Measurements from ENCODE around the gene VPS26C.
"Not testable (repeated sequence)": the region's sequence is repeated elsewhere in the genome, so short reads cannot be mapped to it uniquely, and the experiment has no call there.

VPS26C gene

DNA sequence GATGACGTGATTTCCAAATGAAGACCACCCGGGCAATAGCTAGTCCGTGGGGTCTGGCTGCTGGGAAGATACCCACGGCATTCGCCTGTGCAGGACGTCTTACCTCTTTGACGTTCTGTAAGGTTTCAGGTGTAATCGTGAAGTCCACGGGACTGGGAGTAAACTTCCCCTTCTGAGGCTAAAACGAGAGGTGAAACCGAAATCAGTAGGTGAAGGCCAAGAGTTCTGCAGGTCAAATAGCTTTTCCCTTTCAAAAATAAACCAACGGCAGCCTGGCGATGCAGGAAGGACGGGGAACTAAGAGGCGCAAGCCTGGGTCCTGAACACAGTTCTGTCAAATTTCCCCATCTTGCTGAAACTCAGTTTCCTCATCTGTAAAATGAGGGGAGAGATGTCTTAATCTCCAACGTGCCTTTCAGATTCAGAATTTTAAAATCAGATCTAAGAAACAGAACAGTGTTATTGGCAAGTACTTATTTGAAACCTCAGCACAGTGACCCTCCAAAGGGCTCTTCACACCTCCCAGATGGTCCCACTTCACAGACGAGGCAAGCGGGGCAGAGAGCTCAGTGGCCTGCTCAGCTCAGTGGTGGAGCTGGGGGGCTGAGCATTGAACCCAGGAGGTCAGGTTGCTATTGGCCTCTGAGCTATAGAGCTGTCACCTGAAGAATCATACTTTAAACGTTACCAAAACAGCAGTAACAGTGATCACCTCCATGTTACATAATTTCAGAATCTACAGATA is 34.7 kb downstream of the VPS26C start:
- intact Hi-C loops (cut with DNase I) = no loop called here
- DNase-seq = peak in 1 of 10 donors; percentile 57

DNA sequence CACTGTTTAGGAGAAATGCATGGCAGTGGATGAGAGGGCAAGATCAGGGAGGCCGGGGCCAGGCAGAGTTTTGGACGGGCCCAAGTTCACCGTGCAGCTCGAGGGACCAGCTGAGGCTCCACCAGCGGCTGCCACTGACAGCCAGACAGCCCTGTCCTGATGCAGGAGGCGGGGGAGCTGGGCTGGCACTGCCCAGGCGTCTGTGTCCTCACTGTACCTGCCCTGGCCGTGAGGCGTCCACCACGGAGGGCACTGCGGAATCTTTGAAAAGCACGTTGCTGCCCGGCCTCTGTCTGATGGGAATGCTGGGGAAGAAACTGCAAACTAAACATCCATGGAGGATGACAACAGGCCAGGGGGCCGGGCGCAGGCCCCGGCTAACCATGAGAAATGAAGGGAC is 35.5 kb downstream of the VPS26C start:
- DNase-seq = peak in 1 of 10 donors; percentile 82
- intact Hi-C loops (cut with DNase I) = no loop called here

DNA sequence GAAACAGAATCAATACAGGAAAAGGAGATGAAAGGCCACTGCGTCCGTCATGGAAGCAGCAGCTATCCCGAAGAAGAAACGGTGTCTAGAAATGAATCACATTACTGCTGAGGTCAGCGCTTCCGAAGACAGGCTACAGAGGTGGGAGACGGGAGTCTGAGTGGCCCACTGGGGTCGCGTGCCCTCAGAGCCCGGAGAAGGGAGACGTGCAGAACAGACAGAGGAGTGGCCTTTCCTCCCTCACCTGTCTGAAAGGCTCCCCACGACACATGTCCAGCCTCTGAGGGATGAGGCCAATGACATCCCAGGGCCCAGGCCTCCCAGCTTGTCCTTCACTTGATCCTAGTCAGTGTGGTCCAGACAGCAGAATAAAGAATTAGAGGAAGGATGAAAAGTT is 35.9 kb downstream of the VPS26C start:
- intact Hi-C loops (cut with DNase I) = no loop called here
- peak in 1 of 10 donors; percentile 13 for DNase-seq

DNA sequence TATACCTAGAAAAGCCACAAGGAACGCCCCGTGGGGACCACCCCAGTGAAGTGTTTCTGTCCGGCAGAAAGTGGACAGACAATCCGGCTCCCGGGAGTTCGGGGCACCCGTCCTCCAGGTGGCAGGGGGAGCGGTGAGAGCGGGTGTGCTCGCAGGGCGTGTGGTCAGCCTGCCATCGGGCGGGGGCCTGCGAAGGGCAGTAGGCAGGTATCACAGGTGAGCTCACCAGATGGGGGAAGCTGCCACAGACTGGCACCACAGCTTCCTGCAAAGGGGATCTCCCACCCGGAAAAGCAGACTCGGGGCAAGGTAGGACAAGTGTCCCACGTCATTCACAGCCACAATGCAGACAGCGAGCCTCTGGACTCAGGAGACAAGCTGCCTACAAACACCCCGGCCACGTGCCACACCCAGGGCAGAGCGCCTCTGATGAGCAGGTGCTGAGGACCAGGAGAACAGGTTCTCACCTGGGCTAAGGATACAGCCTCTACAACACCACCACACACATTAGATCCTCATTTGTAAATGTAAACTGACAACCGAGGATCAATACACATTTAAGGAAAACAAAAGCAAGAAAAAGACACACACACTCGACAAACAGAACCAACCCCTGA is 36.4 kb downstream of the VPS26C start:
- intact Hi-C loops (cut with DNase I) = no loop called here
- peak in 1 of 10 donors; percentile 71 for DNase-seq

DNA sequence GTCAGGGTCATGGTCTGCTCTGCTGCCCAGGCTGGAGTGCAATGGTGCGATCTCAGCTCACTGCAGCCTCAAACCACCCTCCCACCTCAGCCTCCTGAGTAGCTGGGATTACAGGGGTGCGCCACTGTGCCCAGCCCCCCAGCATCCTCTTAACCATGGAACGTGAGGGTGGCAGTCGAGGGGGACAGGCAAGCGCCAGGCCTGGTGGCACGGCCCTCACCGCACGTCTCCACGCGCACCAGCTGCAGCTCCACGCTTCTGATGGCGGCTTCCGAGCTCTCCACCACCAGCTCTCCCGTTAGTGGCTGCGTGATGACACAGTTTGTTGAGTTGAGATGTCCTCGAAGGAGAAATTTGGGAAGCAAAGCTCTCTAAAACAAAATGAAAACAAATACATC is 39.1 kb downstream of the VPS26C start:
- DNase-seq = no peak
- intact Hi-C loops (cut with DNase I) = no loop called here

DNA sequence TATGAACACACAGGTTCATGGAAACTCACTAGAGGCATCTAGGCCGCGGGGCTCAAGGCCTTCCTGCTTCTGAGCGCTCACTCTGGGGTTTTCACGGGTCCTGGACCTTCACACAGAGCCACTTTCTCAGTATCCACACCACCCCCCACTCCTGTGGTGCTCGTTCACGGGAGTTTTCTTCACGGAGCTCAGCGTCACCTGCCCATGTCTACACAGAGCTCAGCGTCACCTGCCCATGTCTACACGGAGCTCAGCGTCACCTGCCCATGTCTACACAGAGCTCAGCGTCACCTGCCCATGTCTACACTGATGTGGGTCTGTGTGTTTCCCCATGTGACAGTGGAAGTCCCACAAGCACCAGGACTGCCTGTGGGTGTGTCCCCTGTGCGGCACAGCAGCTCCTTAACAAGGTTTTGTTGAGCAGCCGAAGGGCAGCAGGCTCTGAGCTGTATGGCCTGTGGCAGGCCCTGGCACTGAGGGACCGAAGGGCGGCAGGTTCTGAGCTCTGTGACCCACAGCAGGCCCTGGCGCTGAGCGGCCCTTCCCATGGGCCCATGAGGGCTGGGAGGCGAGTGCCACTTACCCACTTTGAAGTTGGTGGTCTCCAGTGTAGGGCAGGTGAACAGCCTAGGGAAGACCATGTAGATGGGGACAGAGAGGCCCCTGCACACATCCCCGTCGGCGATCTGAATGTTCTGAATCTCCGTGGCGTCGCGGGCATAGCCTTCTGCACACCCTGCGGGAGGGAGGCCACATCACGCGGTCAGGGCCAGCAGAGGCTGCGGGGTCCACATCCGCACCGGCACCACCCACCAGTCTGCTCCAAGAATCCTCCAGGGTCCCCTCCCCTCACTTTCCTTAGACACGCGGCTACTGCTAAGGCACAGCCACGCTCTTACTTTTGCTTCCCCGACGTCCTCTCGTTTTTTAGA is 39.8 kb downstream of the VPS26C start:
- intact Hi-C loops (cut with DNase I) = no loop called here
- no peak for DNase-seq

DNA sequence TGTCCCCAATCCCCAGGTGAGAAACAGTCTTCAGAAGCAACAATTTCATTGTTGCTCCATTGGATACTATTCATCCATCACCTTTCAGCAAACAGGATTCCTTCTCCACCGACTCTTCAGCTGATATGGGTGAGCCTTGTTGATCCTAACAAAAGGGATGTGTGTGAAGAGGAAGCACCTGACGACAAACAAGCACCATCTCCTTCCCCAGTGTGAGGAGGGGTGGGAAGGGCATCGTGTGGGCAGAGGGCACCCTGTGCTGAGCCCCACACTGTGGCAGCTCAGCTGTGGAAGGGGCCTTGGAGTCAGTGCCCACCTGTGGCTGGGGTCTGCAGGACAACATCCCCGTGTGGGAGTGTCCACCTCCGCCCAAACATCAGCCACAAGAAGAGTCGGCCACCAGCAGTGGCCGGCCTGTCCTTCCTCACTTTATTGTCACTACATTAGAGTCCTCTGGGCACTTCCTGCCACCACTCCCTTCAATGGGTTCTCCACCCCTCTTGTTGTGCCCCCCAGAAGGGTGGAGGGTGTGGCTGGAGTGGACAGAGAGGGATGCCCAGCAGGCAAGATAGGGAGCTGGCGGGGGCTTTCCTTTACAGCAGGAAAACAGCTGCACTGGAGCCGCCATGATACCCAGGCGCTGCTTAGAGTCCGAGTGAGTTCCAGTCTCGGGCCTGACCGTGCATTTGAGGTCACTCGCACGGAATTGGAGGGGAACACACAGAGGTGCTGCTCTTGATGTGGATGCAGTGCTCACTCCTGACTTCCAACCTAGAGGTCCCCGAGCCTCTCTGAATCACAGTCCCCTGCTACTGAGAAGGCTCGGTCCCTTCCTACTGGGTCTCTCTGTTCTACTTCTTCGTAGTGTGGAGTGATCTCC is 40.9 kb downstream of the VPS26C start:
- DNase-seq = no peak
- intact Hi-C loops (cut with DNase I) = no loop called here

DNA sequence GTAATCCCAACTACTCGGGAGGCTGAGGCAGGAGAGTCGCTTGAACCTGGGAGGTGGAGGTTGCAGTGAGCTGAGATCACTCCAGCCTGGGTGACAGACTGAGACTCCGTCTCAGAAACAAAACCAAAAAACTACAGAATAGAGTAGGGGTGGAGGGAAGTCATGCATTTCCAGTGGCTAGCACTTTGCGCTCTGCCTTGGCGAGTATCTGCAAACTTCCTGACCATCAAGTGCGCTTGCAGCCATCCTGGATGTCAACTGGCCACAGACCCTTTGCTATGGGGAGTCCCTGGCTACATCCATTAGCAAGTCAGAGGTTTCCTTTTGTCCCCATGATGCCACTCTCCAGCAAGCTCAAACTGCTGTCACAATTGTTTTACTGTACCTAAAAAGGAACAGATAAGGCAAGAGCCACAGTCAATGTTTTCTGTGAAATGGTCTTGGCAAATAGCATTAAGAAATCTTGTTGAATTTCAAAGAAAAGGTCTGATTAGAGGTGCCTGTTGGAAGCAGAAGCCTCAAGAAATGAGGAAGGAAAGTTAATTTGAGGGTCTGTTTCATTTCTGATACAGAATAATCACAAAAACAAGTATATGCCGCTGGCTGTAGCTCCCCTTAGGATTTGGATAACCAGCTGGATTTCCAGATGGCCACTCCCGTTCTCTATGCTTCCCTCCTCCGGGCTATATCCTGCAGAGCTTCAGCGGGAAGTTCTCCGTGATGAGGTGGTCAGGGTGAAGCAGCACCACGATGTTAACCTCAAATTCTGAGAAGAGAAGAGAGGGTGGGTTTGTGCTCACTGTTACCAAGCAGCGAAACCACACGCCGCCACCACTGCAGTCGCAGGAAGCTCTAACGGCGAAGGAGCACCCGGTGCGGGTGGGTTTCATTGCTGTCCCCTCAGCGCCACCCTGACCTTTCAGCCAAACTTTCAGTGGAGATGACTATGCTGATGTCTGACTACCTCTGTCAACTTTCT is 42.0 kb downstream of the VPS26C start:
- no peak for DNase-seq
- intact Hi-C loops (cut with DNase I) = loop anchor here (5.0 kb wide), 2 partner anchors 42 to 337 kb away; partner anchors contain the start of gene VPS26C

DNA sequence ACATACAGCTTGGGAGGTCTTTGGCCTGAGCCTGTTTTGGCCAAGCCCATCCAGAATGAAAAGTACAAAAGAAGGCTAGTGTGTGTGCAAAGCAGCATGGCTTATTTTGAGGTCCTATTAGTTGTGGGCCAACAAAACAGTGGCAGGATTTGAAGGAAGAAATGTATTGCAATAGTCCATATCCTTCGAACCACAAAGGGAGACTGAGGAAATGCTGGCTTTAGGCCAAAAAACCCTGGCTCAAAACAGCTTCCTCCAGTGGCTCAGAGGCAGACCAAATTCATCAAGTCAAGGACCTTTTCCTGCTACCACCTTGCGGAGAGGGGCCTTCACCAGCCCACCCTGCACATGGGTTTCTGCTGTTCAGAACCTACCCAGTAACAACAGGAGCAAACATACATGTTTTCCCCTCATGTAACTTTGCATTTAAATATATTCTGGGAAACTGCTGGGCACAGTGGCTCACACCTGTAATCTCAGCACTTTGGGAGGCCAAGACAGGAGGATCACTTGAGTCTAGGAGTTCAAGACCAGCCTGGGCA is 43.3 kb downstream of the VPS26C start:
- no peak for DNase-seq
- intact Hi-C loops (cut with DNase I) = loop anchor here (5.0 kb wide), 2 partner anchors 43 to 338 kb away; partner anchors contain the start of gene VPS26C

DNA sequence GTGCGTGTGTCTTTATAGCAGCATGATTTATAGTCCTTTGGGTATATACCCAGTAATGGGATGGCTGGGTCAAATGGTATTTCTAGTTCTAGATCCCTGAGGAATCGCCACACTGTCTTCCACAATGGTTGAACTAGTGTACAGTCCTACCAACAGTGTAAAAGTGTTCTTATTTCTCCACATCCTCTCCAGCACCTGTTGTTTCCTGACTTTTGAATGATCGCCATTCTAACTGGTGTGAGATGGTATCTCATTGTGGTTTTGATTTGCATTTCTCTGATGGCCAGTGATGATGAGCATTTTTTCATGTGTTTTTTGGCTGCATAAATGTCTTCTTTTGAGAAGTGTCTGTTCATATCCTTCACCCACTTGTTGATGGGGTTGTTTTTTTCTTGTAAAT is 44.9 kb downstream of the VPS26C start:
- DNase-seq = not testable (repeated sequence)
- intact Hi-C loops (cut with DNase I) = loop anchor here (5.0 kb wide), 2 partner anchors 45 to 340 kb away; partner anchors contain the start of gene VPS26C

DNA sequence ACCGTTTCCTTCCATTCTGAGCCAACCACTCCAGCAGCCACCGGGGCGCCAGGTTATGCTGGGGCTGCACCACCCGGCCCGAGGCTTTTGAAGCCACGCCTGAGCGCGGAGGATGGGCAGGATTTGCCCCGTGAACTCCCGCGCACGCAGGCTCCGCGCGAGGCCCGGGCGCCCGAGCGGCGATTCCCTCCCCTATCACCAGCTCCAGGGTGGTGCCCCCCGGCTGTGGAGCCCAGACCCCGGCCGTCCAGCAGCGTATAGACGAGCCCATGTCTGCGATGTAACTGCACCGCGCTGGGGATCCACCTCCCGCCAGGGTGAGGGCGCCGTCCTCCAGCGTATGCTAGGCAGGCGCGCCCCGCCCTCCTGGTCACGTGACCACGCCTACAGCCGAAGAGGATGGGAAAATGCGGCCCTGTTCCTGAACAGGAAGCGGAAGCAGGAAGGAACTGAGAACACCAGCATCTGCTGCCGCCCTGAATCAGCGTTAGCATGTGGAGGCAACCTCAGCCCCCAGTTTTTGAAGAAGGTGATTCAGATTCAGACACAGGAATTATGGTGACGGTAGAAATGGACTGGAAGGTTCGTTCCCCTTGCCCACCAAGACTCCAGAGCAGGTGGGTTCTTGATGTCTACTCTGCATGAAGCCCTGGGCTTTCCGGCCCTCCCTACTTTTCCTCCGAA is 46.0 kb downstream of the VPS26C start:
- intact Hi-C loops (cut with DNase I) = loop anchor here (2.0 to 5.0 kb wide), 3 partner anchors 46 to 341 kb away; partner anchors contain the start of genes DYRK1A and VPS26C
- DNase-seq = peak; percentile 83 to 99 (median 95)

DNA sequence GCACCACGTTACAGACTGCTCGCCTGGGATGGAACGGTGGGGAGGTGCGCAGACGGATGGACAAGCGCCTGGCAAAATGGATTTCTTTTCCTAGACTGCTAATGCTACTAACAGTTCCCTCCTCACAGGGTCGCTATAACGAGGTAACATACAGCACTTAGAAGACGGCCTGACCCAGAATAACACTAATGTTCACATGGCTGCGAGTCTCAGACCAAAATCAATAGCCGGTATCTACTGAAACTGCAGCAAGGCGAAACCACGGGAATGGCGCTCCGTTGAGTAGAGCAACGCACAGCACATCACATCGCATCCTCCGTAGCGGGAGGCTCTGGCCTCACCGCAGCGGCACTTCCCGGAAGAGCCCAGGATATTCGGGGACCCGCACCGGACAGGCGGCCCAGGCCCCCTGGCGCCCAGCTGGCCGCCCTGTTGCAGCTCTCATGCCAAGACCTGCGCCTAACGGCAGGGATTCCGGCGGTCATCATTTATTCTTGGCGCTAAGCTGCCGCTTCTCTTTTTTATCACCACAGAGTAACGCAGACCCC is 46.6 kb downstream of the VPS26C start:
- intact Hi-C loops (cut with DNase I) = loop anchor here (2.0 to 5.0 kb wide), 3 partner anchors 47 to 342 kb away; partner anchors contain the start of genes DYRK1A and VPS26C
- DNase-seq = peak in 4 of 10 donors; percentile 28 to 90 (median 58)

DNA sequence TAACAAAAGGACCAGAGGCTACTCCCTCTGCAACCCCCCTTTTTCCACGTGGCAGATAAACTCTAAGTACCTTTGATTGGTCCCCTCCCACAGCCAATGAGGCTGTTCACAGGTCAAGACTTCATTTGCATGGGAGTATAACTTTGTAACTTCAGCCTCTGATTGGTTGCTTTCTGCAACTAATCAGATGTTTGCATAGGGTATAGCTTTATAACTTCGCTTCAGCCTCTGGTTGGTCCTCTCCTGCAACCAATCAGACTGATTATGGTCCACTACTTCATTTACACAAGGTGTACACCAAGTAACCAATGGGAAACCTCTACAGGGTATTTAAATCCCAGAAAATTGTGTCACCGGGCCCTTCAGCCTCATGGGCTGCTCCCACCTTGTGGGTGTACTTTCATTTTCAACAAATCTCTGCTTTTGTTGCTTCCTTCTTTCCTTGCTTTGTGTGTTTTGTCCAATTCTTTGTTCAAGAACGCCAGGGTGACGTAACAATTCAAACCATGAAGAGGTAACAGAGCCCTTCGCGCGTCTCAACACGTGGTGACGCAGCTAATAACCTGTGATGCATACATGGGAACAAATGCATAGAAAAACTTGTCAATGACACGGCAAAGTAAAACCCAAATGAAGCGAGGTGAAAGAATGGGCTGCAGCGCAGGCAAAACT is 47.2 kb downstream of the VPS26C start:
- intact Hi-C loops (cut with DNase I) = loop anchor here (2.0 to 5.0 kb wide), 3 partner anchors 47 to 342 kb away; partner anchors contain the start of genes DYRK1A and VPS26C
- no peak for DNase-seq

DNA sequence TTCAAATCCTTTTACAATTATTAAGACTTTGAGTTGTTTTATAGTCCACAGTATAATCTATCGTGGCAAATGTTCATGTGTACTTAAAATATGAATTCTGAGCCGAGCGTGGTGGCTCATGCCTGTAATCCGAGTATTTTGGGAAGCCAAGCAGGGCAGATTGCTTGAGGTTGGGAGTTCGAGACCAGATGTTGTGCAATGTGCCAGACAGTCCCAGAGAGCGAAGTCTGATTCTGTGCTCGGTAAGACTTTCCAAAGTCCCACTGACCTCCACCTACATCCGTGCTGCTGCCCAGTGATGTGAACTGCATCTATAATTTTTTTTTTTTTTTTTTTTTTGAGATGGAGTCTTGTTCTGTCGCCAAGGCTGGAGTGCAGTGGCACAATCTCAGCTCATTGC is 52.2 kb downstream of the VPS26C start:
- intact Hi-C loops (cut with DNase I) = no loop called here
- no peak for DNase-seq

DNA sequence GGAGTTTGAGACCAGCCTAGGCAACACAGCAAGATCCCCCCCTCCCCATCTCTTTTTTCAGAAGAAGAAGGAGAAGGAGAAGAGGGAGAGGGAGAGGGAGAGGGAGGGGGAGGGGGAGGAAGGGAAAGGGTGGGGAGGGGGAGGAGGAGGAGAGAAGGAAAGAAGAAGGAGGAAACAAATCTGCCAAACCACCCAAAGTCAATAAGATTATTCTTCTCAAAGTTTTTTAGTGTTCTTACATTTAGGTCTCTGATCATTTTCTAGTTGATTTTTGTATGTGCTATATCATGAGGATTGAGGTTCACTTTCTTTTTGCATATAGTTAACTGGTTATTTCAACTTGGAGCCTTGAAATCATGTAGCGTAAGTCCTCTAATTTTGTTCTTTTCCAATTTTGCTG is 56.3 kb downstream of the VPS26C start:
- DNase-seq = no peak
- intact Hi-C loops (cut with DNase I) = no loop called here

DNA sequence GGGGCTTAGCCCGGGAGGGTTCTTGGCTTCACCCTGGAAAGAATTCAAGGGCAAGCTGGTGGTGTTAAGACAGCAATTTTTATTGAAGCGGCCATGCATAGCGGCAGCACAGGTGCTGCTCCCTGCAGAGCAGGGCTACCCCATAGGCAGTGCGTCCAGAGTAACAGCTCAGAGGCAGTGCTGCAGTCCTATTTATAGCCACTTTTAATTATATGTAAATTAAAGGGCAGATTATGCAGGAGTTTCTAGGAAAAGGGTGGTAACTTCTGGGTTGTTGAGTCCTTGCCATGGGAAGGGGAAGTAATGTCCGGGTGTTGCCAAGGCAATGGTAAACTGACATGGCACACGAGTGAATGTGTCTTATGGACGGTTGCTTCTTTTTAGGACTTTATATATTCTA is 57.0 kb downstream of the VPS26C start:
- intact Hi-C loops (cut with DNase I) = no loop called here

DNA sequence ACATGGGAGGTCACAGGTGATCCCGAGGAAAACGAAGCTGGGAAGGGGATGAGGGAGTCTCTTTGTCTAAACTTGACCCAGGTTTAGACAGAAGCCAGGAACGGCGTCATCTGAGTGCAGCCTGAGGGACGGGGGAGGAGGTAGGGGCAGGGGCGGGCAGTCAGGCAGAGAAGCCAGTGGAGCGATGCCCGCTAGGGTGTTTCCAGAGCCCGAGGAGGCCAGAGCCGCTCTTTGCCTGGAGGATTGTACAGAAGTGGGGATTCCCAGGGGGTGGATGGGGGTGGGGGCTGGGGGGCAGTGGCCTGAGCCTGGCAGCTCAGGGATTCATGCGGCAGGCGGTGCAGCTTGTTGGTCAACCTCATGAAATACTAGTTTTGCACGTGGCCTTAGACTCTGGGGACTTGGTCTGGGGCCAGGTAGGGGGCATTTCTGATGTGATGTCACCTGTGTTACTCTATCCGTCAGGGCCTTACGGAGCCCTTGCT is 58.4 kb downstream of the VPS26C start:
- DNase-seq = peak in 1 of 10 donors; percentile 62
- intact Hi-C loops (cut with DNase I) = no loop called here

More for the DNA sequence above, 57.0 kb downstream of the VPS26C start:
- no peak for DNase-seq
